K562 (cell line): ENCODE measurements around the gene CRYBA4. TPM values are rescaled to one million over a fixed set of nuclear protein-coding genes. Genes with fewer than 3 reads are reported as not detected.

Experiments
- BMI1 ChIP-seq: fragments of 150-350 bp; IDR thresholded peaks from 2 replicates; pipeline ENCODE4 v1.6.1; 2014; ENCODE audit warnings: low read length
- CREB5 ChIP-seq: fragments of 250-450 bp; sonication (Bioruptor Pico); IDR thresholded peaks from 2 replicates; pipeline ENCODE4 v1.5.0; 2020; ENCODE audit warnings: mild to moderate bottlenecking
- CSDE1 ChIP-seq, 2 experiments: fragments of 450-650 bp; IDR thresholded peaks; 2 replicates each; pipeline ENCODE4 v1.6.1; 2016; ENCODE audit warnings: mild to moderate bottlenecking in 1 of 2
- CXXC5 ChIP-seq: fragments of 250-450 bp; sonication (Bioruptor Pico); IDR thresholded peaks from 2 replicates; pipeline ENCODE4 v1.8.0; 2022; ENCODE audit warnings: inconsistent platforms, mild to moderate bottlenecking, moderate library complexity
- FOS ChIP-seq: IDR thresholded peaks from 3 replicates; pipeline ENCODE4 v1.6.1; 2011; ENCODE audit not compliant: insufficient read length; ENCODE audit errors: extremely low read depth
- GTF2E2 ChIP-seq: fragments of 200-800 bp; sonication (Bioruptor generic); IDR thresholded peaks from 2 replicates; pipeline ENCODE4 v1.6.1; 2016; ENCODE audit warnings: missing genetic modification characterization, missing compliant biosample characterization
- HES1 ChIP-seq: fragments of 450-650 bp; IDR thresholded peaks from 2 replicates; pipeline ENCODE4 v1.6.1; 2016; ENCODE audit warnings: low read depth, mild to moderate bottlenecking, moderate library complexity
- HNRNPUL1 ChIP-seq: fragments of 200-400 bp; formaldehyde crosslinking; IDR thresholded peaks from 2 replicates; pipeline ENCODE4 v1.6.1; 2017; ENCODE audit warnings: low read length
- JUN ChIP-seq, 2 experiments: sonication (generic) in 1 of 2; formaldehyde crosslinking in 1 of 2; IDR thresholded peaks; 2 replicates each; pipeline versions ENCODE4 v1.6.1 to v1.8.0; 2012 to 2022; ENCODE audit warnings: borderline replicate concordance in 2 of 2, mild to moderate bottlenecking in 2 of 2, improper control_type of control experiment in 1 of 2, low read depth in 1 of 2, low read length in 1 of 2, missing genetic modification reagents in 1 of 2
- MYBL2 ChIP-seq, 2 experiments: fragments of 450-650 bp in 1 of 2; sonication (generic) in 1 of 2; formaldehyde crosslinking in 1 of 2; IDR thresholded peaks; 2 replicates each; pipeline versions ENCODE4 v1.6.1 to v1.8.1; 2017 to 2022; ENCODE audit warnings: borderline replicate concordance in 1 of 2, inconsistent platforms in 1 of 2, low read depth in 1 of 2, mild to moderate bottlenecking in 1 of 2, missing genetic modification reagents in 1 of 2, moderate library complexity in 1 of 2
- NR2C2 ChIP-seq, 2 experiments: fragments of 200-800 bp in 1 of 2; sonication (Bioruptor generic) in 1 of 2; sonication (generic) in 1 of 2; formaldehyde crosslinking in 1 of 2; IDR thresholded peaks; 2 replicates each; pipeline versions ENCODE4 v1.6.1 to v1.8.0; 2016 to 2022; ENCODE audit warnings: mild to moderate bottlenecking in 1 of 2, missing compliant biosample characterization in 1 of 2, missing genetic modification characterization in 1 of 2, missing genetic modification reagents in 1 of 2
- PHB2 ChIP-seq: fragments of 450-650 bp; IDR thresholded peaks from 2 replicates; pipeline ENCODE4 v1.6.1; 2017; ENCODE audit warnings: low read depth
- RFX5 ChIP-seq: IDR thresholded peaks from 2 replicates; pipeline ENCODE4 v1.6.1; 2011; ENCODE audit warnings: low read depth, mild to moderate bottlenecking, improper control_type of control experiment, low read length
- TAF7 ChIP-seq: fragments of 450-650 bp; IDR thresholded peaks from 2 replicates; pipeline ENCODE4 v1.6.1; 2016; ENCODE audit warnings: missing genetic modification characterization, missing compliant biosample characterization
- TEAD2 ChIP-seq: fragments of 450-650 bp; IDR thresholded peaks from 2 replicates; pipeline ENCODE4 v1.6.1; 2016; ENCODE audit warnings: missing genetic modification characterization, control low read depth, missing compliant biosample characterization
- THRB ChIP-seq: fragments of 450-650 bp; formaldehyde crosslinking; conservative IDR thresholded peaks from 2 replicates; pipeline ENCODE4 v1.4.0; 2022; ENCODE audit warnings: mild to moderate bottlenecking, missing genetic modification characterization
- TRIM24 ChIP-seq, 2 experiments: fragments of 450-650 bp; IDR thresholded peaks; 2 replicates each; pipeline ENCODE4 v1.6.1; 2016
- ZBTB12 ChIP-seq: fragments of 250-450 bp; sonication (Bioruptor Pico); IDR thresholded peaks from 2 replicates; pipeline ENCODE4 v1.4.0; 2020
- ZBTB8A ChIP-seq: fragments of 450-650 bp; IDR thresholded peaks from 2 replicates; pipeline ENCODE4 v1.6.1; 2018; ENCODE audit warnings: mild to moderate bottlenecking, moderate library complexity; ENCODE audit not compliant: partially characterized antibody
- ZC3H11A ChIP-seq: IDR thresholded peaks from 2 replicates; pipeline ENCODE4 v1.6.1; 2012; ENCODE audit warnings: low read depth, low read length, improper control_type of control experiment
- ZFP1 ChIP-seq: fragments of 450-650 bp; formaldehyde crosslinking; IDR thresholded peaks from 2 replicates; pipeline ENCODE4 v1.4.0; 2020; ENCODE audit warnings: mild to moderate bottlenecking, mixed read lengths
- ZNF146 ChIP-seq: IDR thresholded peaks from one replicate; pipeline ENCODE4 v1.6.1; 2018; ENCODE audit warnings: missing compliant biosample characterization; ENCODE audit not compliant: unreplicated experiment
- ZNF507 ChIP-seq: conservative IDR thresholded peaks from 2 replicates; pipeline ENCODE4 v1.6.1; 2017; ENCODE audit warnings: missing genetic modification characterization, missing compliant biosample characterization
- ZNF717 ChIP-seq: fragments of 250-450 bp; sonication (Bioruptor Pico); IDR thresholded peaks from 2 replicates; pipeline ENCODE4 v1.5.0; 2021
- polyA plus RNA-seq, 8 experiments: library from polyadenylated mRNA; depleted of rRNA in 4 of 8; stranded (reverse) in 5 of 8; unstranded in 3 of 8; fragments of >200 nt; fragmentation: Nextera tagmentation in 2 of 8; fragmentation: Illumina TruSeq in 1 of 8; extraction: Ambion mirVana in 2 of 8; extraction: Trizol in 1 of 8; gene quantifications; 2 replicates each; pipeline versions ENCODE4 v1.2.1 to v1.2.3, GENCODE V29; 2011 to 2014; ENCODE audit warnings: inconsistent platforms in 1 of 8, missing spikeins in 1 of 8
- total RNA-seq, 7 experiments: library from RNA; depleted of rRNA in 6 of 7; stranded (reverse); fragments of >200 nt in 6 of 7; fragmentation: Illumina TruSeq in 2 of 7; extraction: Trizol in 2 of 7; gene quantifications; 2 replicates each; pipeline versions ENCODE4 v1.2.1 to v1.2.3, GENCODE V29; 2011 to 2021; ENCODE audit warnings: low replicate concordance in 1 of 7

CRYBA4 gene
- total and polyA plus RNA-seq, 9 of the 15 experiments (the other 6 are each of a cell fraction or from before 2014, with no cell fraction given) = 0.59 to 3.3 (median 1.6) TPM

- TF ChIP-seq THRB (peak; percentile 91), HES1 (no peak), RFX5 (no peak), FOS (no peak), JUN (IDR thresholded peaks at IDR 0.05; ENCODE audit: borderline replicate concordance, low read depth, low read length) (no peak), JUN (CRISPR knock-in tag; IDR thresholded peaks at IDR 0.05; ENCODE audit: borderline replicate concordance) (no peak), TAF7 (tag) (no peak; the same call in 1 of the 2 replicates), GTF2E2 (tag) (no peak), ZC3H11A (no peak), ZNF507 (tag) (no peak), ZNF146 (CRISPR knock-in tag) (no peak), NR2C2 (CRISPR knock-in tag; IDR thresholded peaks at IDR 0.05) (no peak), NR2C2 (tag; IDR thresholded peaks at IDR 0.05) (0 out of 2 replicates have a peak, but pooled peaks have one; percentile 11), PHB2 (no peak), MYBL2 (IDR thresholded peaks at IDR 0.05; ENCODE audit: low read depth) (no peak), MYBL2 (CRISPR knock-in tag; IDR thresholded peaks at IDR 0.05; ENCODE audit: borderline replicate concordance) (no peak), TEAD2 (tag) (no peak), CREB5 (CRISPR knock-in tag) (no peak), ZBTB8A (no peak), ZNF717 (CRISPR knock-in tag) (no peak), ZBTB12 (CRISPR knock-in tag) (no peak), TRIM24 (IDR thresholded peaks at IDR 0.05) (no peak), CSDE1 (IDR thresholded peaks at IDR 0.05) (peak in 1 of 2 experiments; percentile 71; a peak in 1 of 4 replicates), ZFP1 (CRISPR knock-in tag) (no peak), HNRNPUL1 (no peak), BMI1 (no peak), CXXC5 (peak; percentile 12; the same call in 1 of the 2 replicates)
Observed at GRCh38 chr22:26642465-26643417, 21.0 kb downstream of the CRYBA4 start (continued).
